HG03064 (cell line): ENCODE measurements around the gene BCKDK.
"Not testable (repeated sequence)": the region's sequence is repeated elsewhere in the genome, so short reads cannot be mapped to it uniquely, and the experiment has no call there.

ENCODE experiments used
- ATAC-seq: cut with Tn5 transposase; IDR thresholded peaks from one replicate; pipeline ENCODE4 v1.9.1; 2021; ENCODE audit warnings: low read depth; ENCODE audit not compliant: unreplicated experiment

BCKDK gene

DNA sequence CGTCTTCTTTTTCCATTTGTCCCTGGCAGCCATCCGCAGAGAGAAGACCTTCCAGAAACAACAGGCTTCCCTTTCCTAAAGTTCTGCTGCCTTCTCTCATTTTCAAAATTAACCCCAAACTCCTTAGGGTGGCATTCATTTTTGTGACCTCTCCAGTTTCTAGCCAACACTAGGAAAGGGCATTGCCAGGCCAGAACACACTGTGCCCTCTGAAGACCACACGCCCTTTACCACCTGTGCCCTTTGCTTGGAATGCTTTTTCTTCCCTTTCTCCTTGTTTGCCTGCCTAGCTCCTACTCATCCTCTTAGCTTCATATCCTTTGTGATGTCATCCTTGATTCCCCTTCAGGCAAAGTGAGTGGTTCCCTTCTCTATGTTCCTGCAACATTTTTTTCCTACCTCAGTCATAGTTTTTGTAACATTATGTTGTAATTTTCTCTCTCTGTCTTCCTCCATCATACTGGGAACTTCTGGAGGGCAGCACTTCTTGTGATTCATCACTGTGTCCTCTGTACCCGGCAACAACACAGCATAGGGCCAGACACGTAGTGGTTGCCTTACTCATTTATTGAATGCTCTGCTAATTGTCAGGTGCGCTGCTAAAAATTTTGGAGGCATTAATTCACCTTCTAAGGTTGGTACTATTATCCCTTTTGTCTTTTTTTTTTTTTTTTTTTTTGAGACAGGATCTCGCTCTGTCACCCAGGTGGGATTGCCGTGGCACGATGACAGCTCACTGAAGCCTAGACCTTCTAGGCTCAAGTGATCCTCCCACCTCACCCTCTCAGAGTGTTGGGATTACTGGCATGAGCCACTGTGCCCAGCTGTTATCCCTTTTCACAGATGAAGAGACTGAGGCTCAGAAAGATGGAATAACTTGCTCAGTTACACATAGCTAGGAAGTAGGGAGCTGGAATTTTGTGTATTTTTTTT lies 10.3 kb downstream of the BCKDK start:
- no peak for ATAC-seq

DNA sequence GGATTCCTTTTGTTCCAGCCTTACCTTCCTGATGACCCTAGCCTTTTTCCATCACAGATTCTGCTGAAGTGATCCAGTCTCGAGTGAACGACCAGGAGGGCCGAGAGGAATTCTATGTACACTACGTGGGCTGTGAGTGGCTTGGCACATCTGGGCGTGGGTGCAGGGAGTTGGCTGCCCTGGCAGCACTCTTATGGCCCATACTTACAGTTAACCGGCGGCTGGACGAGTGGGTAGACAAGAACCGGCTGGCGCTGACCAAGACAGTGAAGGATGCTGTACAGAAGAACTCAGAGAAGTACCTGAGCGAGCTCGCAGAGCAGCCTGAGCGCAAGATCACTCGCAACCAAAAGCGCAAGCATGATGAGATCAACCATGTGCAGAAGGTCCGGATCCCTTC lies 11.9 kb downstream of the BCKDK start:
- ATAC-seq = no peak

DNA sequence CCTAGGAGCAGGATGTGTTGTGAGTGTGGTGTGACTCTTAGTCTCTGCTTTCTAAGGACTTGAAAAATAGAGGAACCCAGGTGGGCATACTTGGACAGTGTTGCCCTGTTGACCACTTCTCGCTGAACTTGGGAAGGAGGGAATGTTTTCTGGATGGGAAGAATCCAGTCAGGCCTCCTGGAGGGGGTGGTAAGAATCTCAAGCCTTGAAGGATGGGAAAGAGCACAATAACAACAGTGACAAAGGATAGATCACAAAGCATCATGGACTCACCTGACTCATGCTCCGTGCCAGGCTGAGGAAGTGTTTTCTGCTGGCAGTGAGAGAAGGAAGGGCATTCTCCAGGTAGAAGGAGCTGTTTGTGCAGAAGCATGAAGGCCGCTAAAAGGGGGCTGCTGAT lies 17.7 kb downstream of the BCKDK start:
- ATAC-seq = no peak

DNA sequence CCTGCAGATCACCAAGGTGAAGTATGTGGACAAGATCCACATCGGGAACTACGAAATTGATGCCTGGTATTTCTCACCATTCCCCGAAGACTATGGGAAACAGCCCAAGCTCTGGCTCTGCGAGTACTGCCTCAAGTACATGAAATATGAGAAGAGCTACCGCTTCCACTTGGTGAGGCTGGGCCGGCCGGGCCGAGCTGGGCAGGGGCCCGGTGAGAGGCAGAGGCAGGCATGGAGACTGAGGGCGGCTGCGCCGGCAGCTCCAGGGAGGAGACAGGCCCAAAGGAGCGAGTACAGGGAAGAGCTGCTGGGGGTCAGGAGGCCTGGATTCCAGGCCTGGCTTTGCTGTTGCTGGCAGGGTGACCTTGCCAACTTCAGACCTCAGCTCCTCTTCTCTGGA lies 19.0 kb downstream of the BCKDK start:
- no peak for ATAC-seq

DNA sequence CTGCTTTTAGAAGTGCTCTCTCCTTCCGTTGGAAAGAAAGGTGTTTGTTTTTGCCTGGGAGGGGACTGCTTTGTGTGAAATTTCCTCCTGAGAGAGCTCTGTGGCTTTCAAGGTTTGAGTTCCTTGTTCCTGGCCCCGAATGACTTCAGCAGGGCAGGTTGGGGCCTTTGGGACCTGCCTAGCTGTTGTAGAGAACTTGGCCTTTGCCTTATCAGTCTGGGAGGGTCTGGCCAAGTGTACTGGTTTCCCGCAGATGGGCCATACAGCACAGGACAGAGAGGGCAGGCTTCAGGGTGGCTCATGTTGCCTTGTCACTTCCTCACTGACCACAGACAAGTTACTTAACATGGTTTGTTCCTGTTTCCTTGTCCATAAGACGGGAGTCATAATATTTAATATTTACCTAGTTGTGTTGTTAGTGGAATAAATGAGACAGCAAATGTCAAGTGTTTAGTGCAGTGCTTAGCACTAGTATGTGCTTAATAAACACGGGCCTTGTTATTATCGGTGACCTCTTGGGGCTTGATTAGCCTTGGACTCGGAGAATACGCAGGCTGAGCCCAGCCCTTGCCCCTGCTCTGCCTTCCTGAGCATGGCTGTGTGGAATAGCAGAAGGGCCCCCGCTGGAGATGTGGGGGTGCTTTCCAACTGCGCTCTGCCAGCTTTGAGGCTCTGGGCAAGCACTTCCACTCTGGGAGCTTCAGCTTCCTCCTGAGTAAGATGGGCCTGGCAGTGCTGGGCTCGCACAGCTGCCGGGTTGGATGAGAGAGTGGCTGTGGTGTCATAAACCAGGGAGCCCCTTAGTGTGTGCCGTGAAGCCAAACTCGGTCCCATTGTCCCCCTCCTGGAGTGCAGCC lies 20.8 kb downstream of the BCKDK start:
- no peak for ATAC-seq

DNA sequence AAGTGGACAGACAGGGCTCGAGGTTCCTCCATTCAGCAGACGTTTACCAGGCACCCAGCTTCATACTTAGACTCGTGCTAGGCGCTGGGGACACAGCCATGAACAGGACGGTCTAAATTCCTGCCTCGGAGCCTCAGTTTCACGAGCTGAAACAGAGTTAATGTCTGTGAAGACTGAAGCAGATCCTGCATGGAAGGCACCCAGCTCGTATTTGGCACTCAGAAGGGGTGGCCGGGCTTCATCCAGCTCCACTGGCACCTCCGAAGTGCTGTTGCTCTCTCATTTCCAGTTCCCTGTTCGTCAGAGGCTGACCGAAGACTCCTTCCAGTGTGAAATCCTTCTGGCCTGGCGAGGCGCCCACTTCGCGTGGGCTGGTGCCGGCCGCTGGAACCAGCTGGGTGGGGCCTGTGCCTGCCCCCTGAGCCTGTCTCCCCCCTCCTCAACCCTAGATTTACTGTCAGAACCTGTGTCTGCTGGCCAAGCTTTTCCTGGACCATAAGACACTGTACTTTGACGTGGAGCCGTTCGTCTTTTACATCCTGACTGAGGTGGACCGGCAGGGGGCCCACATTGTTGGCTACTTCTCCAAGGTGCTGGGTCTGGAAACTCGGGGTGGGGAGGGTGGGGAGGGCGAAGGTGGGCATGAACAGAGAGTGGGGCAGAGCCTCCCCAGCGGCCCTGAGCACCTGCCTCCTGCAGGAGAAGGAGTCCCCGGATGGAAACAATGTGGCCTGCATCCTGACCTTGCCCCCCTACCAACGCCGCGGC lies 21.6 kb downstream of the BCKDK start:
- no peak for ATAC-seq

DNA sequence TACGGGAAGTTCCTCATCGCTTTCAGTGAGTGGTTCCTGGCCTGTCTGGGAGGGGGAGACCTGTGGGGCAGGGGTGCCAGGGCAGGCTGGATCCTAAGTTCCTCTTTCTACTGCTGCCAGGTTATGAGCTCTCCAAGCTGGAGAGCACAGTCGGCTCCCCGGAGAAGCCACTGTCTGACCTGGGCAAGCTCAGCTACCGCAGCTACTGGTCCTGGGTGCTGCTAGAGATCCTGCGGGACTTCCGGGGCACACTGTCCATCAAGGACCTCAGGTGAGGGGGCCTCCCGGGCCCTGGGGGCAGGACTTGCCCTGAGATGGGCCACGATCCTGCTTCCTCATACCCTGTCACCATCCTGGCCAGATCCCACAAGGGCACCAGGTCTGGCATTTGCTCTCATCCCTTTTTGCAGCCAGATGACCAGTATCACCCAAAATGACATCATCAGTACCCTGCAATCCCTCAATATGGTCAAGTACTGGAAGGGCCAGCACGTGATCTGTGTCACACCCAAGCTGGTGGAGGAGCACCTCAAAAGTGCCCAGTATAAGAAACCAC lies 22.2 kb downstream of the BCKDK start:
- no peak for ATAC-seq

DNA sequence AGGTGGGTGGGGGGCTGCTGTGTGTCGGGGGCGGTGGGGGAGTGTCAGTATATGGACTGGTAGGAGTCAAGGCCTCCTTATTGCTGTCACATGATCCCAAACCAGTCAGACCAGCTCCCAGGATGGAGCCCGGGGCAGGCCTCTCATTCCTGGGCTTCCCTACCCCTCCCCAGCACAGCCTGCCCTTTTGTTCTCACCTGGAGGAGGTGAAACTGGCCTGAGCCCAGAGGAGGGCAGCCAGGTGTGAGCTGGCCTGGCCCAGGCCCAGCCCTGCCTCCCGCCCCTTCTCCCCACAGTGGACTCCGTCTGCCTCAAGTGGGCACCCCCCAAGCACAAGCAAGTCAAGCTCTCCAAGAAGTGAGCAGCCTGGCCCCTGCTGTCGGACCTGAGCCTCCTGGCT lies 22.7 kb downstream of the BCKDK start:
- ATAC-seq = no peak

DNA sequence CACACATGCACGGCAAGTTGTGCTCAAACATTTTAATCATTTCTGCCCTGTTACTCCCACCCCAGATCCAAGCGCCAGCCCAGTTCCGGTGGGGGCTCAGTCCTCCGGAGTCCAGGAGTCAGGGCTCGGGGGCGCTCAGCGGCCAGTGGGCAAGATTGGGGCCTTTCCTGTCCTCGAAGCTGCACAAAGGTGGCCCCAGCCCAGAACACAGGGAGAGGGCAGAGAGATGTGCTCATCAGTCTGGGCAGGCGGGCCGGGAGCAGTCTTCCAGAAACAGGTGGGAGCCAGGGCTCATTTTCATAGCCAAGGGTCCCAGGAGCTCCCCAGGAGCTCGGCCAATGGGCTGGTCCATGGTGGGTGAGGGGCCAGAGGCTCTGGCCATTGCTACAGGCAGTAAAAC lies 23.2 kb downstream of the BCKDK start:
- no peak for ATAC-seq

DNA sequence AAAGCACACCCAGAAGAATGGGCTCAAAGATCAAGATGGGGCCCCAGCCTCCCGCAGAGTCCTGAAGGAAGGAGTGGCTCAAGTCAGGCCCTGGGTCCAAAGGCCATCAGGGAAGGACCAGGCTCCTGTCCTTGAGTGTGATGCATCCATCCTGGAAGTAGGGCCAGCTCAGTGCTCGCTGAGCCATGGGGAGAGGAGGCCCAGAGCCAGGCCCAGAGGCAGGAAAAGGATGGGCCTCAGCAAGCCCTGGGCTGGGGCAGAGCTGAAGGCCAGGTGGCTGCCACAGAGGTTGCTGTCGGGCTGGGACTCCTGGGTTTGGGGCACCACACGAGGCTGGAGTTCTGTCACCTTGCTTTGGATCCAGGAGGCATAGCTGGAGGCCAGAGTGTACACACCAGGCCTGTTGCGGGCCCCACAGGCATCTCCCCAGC lies 23.7 kb downstream of the BCKDK start:
- no peak for ATAC-seq

DNA sequence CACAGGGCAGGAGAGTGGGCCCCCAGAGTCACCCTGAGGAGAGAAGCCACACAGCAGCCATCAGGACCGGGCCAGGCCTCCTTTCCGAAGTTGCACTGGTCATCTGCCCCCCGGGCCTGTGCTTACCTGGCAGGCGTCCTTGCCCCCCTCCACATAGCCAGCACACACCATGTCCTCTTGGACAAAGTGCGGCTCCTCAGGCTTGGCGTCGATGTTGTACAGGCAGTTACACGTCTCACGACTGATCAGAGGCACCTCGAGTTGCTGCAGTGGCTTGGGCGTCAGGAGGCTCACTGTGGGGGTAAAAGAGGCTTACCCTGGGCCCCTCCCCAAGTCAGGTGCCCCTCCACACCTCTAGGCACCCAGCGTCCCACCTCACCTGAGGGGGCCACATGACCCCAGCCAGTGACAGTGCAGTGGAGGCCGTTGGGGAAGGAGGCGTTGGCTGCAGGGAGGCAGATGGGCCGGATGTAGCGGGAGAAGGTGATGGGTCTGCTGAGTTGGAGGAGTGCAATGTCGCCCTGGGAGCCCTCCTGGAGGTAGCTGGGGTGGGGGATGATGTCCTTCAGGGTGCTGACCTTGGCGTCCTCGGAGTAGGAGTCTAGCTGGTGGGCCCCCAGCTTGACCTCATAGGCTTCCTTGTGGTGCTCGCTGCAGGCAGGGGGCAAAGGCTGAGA lies 24.3 kb downstream of the BCKDK start:
- no peak for ATAC-seq

DNA sequence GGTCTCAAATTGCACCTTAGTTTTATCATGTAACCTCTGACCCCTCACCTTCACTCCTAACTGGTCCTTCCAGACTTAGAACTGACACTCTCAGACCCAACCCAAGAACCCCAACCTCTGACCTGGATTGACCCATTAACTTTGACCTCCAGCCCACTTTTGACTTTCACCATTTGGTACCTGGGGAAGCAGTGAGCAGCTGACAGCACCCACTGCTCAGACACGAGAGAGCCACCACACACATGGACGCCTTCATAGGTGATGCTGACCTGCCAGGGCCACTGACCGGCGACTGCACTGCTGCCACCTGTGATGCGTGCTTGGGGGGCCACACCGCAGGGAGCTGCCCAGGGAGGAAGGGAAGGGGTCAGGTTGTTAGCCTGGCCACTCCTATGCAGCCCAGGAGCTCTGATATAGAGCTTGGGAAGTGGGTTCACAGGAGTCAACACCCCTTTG lies 24.9 kb downstream of the BCKDK start:
- ATAC-seq = no peak

DNA sequence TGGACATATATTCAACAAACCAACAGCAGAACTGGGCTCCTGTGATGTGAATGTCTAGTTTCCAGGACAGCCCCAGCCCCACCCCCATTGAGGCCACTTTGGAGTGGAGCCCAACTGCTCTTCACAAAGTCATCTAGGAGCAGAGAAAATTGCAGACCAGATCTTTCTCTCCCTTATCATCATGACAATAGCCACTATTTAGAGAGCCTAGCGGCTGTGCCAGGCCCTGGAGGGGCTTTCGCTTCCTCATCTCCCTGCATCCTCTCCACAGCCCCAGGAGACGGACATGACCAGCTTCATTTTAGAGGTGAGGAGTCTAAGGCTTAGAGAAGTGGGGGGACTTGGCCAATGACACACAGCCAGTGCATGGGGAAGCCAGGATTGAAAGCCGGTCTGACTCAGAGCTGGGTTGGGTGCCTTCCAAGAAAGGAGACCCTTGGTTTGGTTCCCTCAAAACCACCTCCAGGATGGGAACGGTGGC lies 25.9 kb downstream of the BCKDK start:
- ATAC-seq = no peak

DNA sequence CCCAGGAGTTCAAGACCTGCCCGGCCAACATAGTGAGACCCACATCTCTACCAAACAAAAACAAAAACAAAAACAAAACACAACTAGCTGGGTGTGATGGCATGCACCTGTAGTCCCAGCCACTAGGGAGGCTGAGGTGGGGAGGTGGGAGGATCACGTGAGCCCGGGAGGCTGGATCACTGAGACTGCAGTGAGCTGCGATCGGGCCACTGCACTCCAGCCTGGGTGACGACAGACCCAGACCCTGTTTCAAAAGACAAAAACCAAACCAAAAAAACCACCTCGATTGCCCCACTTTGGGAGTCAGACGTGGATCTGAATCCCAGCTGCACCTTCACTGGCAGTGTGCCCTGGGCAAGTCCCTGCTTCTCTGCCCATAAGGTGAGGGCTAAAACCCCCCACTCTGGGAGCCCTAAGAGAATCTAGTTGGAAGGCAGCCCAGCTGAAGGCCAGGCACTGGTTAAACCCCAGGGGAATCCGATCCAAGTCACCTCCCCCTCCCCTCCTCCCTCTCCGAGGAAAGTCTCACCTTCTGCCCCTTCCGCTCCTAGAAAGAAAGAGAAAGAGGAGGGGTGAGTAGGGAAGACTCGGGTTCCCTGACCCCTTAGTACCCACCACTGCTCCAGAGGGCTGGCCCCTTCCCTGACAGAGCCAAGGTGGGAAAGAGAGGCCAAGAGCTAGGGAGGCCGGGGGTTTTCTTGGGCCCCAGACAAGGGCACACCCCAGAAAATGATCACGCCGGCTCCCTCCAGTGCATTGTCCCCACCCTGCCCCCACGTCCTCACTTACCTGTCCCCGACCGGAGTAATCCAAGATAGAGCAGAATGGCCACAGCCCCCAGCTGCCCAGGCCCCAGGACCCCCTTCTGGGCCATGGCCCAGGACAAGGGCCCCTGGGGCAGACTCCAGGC lies 26.7 kb downstream of the BCKDK start:
- ATAC-seq = no peak

DNA sequence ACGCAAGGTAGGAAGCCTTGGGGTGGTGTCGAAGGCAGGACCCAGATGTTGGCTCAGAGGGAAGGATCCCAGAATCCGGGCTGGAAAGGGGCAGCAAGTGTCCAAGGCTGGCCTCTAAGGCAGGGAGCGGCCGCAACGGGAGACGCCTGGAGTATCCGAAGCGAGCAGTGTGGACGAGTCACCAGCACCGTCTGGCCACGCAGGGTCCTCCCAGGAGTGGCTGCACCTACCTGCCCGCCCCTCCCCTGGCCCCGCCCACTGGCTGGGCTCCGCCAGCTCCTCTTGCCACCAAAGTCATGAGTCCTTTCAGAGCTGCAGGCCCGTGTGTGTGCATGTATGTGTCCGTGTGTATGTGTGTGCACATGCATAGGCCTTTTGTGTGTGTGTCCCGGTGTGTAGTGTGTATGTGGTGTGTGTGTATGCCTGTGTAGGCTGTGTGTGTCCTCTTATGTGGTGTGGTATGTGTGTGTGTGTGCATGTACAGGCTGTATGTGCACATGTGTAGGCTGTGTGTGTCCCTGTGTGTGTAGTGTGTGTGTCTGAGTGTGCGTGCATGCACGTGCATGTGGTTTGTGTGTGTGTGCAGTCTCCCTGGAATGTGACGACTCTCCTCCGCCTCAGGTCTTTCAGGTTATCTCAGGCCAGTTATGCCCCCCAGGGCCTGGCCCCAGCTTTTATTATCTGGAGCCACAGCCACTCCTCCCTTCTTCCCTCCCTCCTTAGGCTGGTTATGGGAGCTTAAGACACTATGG lies 27.5 kb downstream of the BCKDK start, which contains the start of gene PRSS8:
PRSS8 (minus strand) TSS at position 193 of the 752 bp plus-strand sequence. CDS start 229 bp downstream, outside the sequence.
- ATAC-seq = no peak

DNA sequence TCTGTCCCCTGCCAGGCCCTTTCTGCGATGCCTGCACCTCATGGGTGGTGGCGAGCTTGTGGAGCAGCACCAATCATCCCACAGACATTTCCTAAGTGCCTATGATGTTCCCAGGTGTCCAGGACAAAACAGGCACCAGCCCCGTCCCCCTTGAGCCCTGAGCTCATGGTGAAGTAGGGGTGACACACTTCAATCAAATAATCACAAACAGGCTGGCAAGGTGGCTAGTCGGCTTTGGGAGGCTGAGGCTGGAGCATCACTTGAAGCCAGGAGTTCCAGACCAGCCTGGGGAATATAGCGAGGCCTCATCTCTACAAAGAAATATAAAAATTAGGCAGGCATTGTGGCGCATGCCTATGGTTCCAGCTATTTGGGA lies 28.1 kb downstream of the BCKDK start:
- no peak for ATAC-seq

DNA sequence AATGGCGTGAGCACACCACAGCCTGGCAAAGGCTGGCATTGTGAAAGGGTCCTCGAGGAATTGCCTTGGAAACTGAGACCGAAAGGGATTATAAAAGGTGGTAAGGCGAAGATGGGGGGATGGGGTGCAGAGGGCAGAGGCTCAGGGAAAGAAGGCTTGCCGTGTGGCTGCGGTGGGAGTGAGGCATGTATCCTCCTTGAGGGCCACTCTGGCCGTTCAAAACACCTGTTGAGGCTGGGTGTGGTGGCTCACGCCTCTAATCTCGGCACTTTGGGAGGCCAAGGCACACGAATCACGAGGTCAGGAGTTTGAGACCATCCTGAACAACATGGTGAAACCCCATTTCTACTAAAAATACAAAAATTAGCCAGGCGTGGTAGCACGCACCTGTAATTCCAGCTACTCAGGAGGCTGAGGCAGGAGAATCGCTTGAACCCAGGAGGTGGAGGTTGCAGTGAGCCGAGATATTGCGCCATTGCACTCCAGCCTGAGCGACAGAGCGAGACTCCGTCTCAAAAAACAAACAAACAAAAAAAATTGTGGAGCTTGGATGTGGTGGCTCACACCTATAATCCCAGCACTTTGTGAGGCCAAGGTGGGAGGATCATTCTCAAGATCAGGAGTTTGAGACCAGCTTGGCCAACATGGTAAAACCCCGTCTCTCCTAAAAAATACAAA lies 28.8 kb downstream of the BCKDK start:
- not testable (repeated sequence) for ATAC-seq
